Stimulated activated memory B cell treated with anti-CD40 and anti-IgM and Interleukin-4, amounts not matched to agents 10 μg/mL and 1 μg/mL and 100 μg/mL, for 72 hours (primary cell): ENCODE data around the gene CDH12.

Source experiments
- ATAC-seq: fragments of 150-1000 bp; cut with Tn5 transposase; 2 replicates; pipeline ENCODE4 v1.10.0; 2021
- H3K27ac Mint-ChIP-seq: one replicate; pipeline ENCODE4 v1.8.0; 2022; ENCODE audit warnings: mild to moderate bottlenecking, mixed read lengths
- H3K27me3 Mint-ChIP-seq: one replicate; pipeline ENCODE4 v1.8.0; 2022; ENCODE audit warnings: mixed read lengths
- H3K36me3 Mint-ChIP-seq: one replicate; pipeline ENCODE4 v1.8.0; 2022; ENCODE audit warnings: mixed read lengths
- H3K4me1 Mint-ChIP-seq: one replicate; pipeline ENCODE4 v1.8.0; 2022; ENCODE audit warnings: mixed read lengths
- H3K4me3 Mint-ChIP-seq: one replicate; pipeline ENCODE4 v1.8.0; 2022; ENCODE audit warnings: mild to moderate bottlenecking, moderate library complexity, mixed read lengths
- H3K9me3 Mint-ChIP-seq: one replicate; pipeline ENCODE4 v1.8.0; 2022; ENCODE audit warnings: mixed read lengths

Gene CDH12

GRCh38 chr5:22593592-22593991, 259.6 kb downstream of the CDH12 start:
- no peak for ATAC-seq
- Mint-ChIP-seq H3K27ac (no peak overlapping the region), H3K4me1 (no peaks in the 10 kb centered on the region)

GRCh38 chr5:22591461-22591860, 261.7 kb downstream of the CDH12 start:
- Mint-ChIP-seq H3K4me1 (no peaks in the 10 kb centered on the region), H3K36me3 (no peaks in the 10 kb centered on the region), H3K27me3 (no peaks in the 10 kb centered on the region), H3K27ac (no peak overlapping the region), H3K9me3 (peaks cover 7% of the 10 kb centered on the region), H3K4me3 (no peak overlapping the region)
- ATAC-seq, result peak; percentile 58

More at GRCh38 chr5:22593592-22593991, 259.6 kb downstream of the CDH12 start:
- Mint-ChIP-seq H3K4me3 (no peak overlapping the region), H3K9me3 (peaks cover 7% of the 10 kb centered on the region), H3K36me3 (no peaks in the 10 kb centered on the region), H3K27me3 (no peaks in the 10 kb centered on the region)

GRCh38 chr5:22590677-22591268, 262.4 kb downstream of the CDH12 start:
- Mint-ChIP-seq H3K9me3 (peaks cover 7% of the 10 kb centered on the region), H3K27ac (no peak overlapping the region), H3K4me3 (no peak overlapping the region), H3K27me3 (no peaks in the 10 kb centered on the region), H3K36me3 (no peaks in the 10 kb centered on the region), H3K4me1 (no peaks in the 10 kb centered on the region)
- no peak for ATAC-seq

- Mint-ChIP-seq H3K27ac (no peak overlapping the region), H3K9me3 (no peaks in the 10 kb centered on the region), H3K4me1 (no peaks in the 10 kb centered on the region), H3K36me3 (no peaks in the 10 kb centered on the region), H3K4me3 (no peak overlapping the region), H3K27me3 (no peaks in the 10 kb centered on the region)
- no peak for ATAC-seq
Measured at GRCh38 chr5:22577711-22578110, 275.4 kb downstream of the CDH12 start.

GRCh38 chr5:22577006-22577405, 276.1 kb downstream of the CDH12 start:
- H3K36me3 Mint-ChIP-seq, result no peaks in the 10 kb centered on the region
- no peaks in the 10 kb centered on the region for H3K27me3 Mint-ChIP-seq
- ATAC-seq, result no peak
- no peak overlapping the region for H3K4me3 Mint-ChIP-seq
- H3K9me3 Mint-ChIP-seq, result no peaks in the 10 kb centered on the region
- H3K27ac Mint-ChIP-seq, result no peak overlapping the region
- H3K4me1 Mint-ChIP-seq, result no peaks in the 10 kb centered on the region

- no peak for ATAC-seq
- Mint-ChIP-seq H3K36me3 (no peaks in the 10 kb centered on the region), H3K4me1 (no peaks in the 10 kb centered on the region), H3K27me3 (no peaks in the 10 kb centered on the region), H3K4me3 (no peak overlapping the region), H3K27ac (no peak overlapping the region), H3K9me3 (peaks cover 2% of the 10 kb centered on the region)
Measured at GRCh38 chr5:22572941-22573340, 280.2 kb downstream of the CDH12 start.

- Mint-ChIP-seq H3K4me3 (no peak overlapping the region), H3K4me1 (no peaks in the 10 kb centered on the region), H3K9me3 (peaks cover 2% of the 10 kb centered on the region)
Measured at GRCh38 chr5:22567983-22568382, 285.2 kb downstream of the CDH12 start.

GRCh38 chr5:22560147-22560546, 293.0 kb downstream of the CDH12 start:
- Mint-ChIP-seq H3K4me1 (no peaks in the 10 kb centered on the region), H3K36me3 (no peaks in the 10 kb centered on the region), H3K9me3 (peaks cover 3% of the 10 kb centered on the region), H3K27ac (no peak overlapping the region), H3K27me3 (no peaks in the 10 kb centered on the region), H3K4me3 (no peak overlapping the region)
- ATAC-seq, result no peak

More at GRCh38 chr5:22567983-22568382, 285.2 kb downstream of the CDH12 start:
- H3K27ac Mint-ChIP-seq, result no peak overlapping the region
- no peaks in the 10 kb centered on the region for H3K27me3 Mint-ChIP-seq
- no peak for ATAC-seq
- H3K36me3 Mint-ChIP-seq, result no peaks in the 10 kb centered on the region

GRCh38 chr5:22557251-22557650, 295.9 kb downstream of the CDH12 start:
- no peak for ATAC-seq
- Mint-ChIP-seq H3K27me3 (no peaks in the 10 kb centered on the region), H3K4me1 (no peaks in the 10 kb centered on the region), H3K36me3 (no peaks in the 10 kb centered on the region), H3K9me3 (peaks cover 3% of the 10 kb centered on the region), H3K27ac (no peak overlapping the region), H3K4me3 (no peak overlapping the region)

- H3K9me3 Mint-ChIP-seq, result peaks cover 3% of the 10 kb centered on the region
- H3K4me3 Mint-ChIP-seq, result no peak overlapping the region
- no peak overlapping the region for H3K27ac Mint-ChIP-seq
- H3K27me3 Mint-ChIP-seq, result no peaks in the 10 kb centered on the region
- ATAC-seq, result no peak
- no peaks in the 10 kb centered on the region for H3K4me1 Mint-ChIP-seq
- H3K36me3 Mint-ChIP-seq, result no peaks in the 10 kb centered on the region
Measured at GRCh38 chr5:22554475-22554874, 298.7 kb downstream of the CDH12 start.

- no peaks in the 10 kb centered on the region for H3K36me3 Mint-ChIP-seq
- H3K9me3 Mint-ChIP-seq, result no peaks in the 10 kb centered on the region
- H3K27me3 Mint-ChIP-seq, result no peaks in the 10 kb centered on the region
- ATAC-seq, result no peak
- no peak overlapping the region for H3K27ac Mint-ChIP-seq
- no peaks in the 10 kb centered on the region for H3K4me1 Mint-ChIP-seq
- H3K4me3 Mint-ChIP-seq, result no peak overlapping the region
Measured at GRCh38 chr5:22549876-22550671, 303.1 kb downstream of the CDH12 start.

GRCh38 chr5:22542340-22542739, 310.8 kb downstream of the CDH12 start:
- Mint-ChIP-seq H3K27me3 (no peaks in the 10 kb centered on the region), H3K36me3 (no peaks in the 10 kb centered on the region), H3K27ac (no peak overlapping the region), H3K4me3 (no peak overlapping the region), H3K9me3 (no peaks in the 10 kb centered on the region), H3K4me1 (no peaks in the 10 kb centered on the region)
- ATAC-seq, result no peak

GRCh38 chr5:22541037-22541436, 312.1 kb downstream of the CDH12 start:
- Mint-ChIP-seq H3K27ac (no peak overlapping the region), H3K9me3 (no peaks in the 10 kb centered on the region), H3K4me1 (no peaks in the 10 kb centered on the region), H3K36me3 (no peaks in the 10 kb centered on the region), H3K27me3 (no peaks in the 10 kb centered on the region), H3K4me3 (no peak overlapping the region)
- ATAC-seq, result no peak

GRCh38 chr5:22539762-22540161, 313.4 kb downstream of the CDH12 start:
- Mint-ChIP-seq H3K27me3 (no peaks in the 10 kb centered on the region), H3K4me3 (no peak overlapping the region), H3K4me1 (no peaks in the 10 kb centered on the region), H3K27ac (no peak overlapping the region), H3K9me3 (no peaks in the 10 kb centered on the region), H3K36me3 (no peaks in the 10 kb centered on the region)
- no peak for ATAC-seq

GRCh38 chr5:22531986-22532385, 321.2 kb downstream of the CDH12 start:
- Mint-ChIP-seq H3K9me3 (peaks cover 2% of the 10 kb centered on the region), H3K27ac (no peak overlapping the region)

GRCh38 chr5:22521521-22521920, 331.6 kb downstream of the CDH12 start:
- Mint-ChIP-seq H3K4me3 (no peak overlapping the region), H3K27me3 (no peaks in the 10 kb centered on the region), H3K27ac (no peak overlapping the region), H3K4me1 (no peaks in the 10 kb centered on the region), H3K36me3 (no peaks in the 10 kb centered on the region), H3K9me3 (peaks cover 3% of the 10 kb centered on the region)
- ATAC-seq, result no peak

More at GRCh38 chr5:22531986-22532385, 321.2 kb downstream of the CDH12 start:
- H3K27me3 Mint-ChIP-seq, result no peaks in the 10 kb centered on the region
- ATAC-seq, result no peak
- no peak overlapping the region for H3K4me3 Mint-ChIP-seq
- no peaks in the 10 kb centered on the region for H3K4me1 Mint-ChIP-seq
- no peaks in the 10 kb centered on the region for H3K36me3 Mint-ChIP-seq
